HG03039 (cell line): Measurements from ENCODE around the gene CRYZL1.
A peak's percentile ranks its signal among the peaks of the same experiment; 100 is the strongest.

Experiments used
- ATAC-seq: cut with Tn5 transposase; IDR thresholded peaks from one replicate; pipeline ENCODE4 v1.9.1; 2021; ENCODE audit warnings: mild to moderate bottlenecking, moderate library complexity; ENCODE audit not compliant: unreplicated experiment

Gene CRYZL1

DNA sequence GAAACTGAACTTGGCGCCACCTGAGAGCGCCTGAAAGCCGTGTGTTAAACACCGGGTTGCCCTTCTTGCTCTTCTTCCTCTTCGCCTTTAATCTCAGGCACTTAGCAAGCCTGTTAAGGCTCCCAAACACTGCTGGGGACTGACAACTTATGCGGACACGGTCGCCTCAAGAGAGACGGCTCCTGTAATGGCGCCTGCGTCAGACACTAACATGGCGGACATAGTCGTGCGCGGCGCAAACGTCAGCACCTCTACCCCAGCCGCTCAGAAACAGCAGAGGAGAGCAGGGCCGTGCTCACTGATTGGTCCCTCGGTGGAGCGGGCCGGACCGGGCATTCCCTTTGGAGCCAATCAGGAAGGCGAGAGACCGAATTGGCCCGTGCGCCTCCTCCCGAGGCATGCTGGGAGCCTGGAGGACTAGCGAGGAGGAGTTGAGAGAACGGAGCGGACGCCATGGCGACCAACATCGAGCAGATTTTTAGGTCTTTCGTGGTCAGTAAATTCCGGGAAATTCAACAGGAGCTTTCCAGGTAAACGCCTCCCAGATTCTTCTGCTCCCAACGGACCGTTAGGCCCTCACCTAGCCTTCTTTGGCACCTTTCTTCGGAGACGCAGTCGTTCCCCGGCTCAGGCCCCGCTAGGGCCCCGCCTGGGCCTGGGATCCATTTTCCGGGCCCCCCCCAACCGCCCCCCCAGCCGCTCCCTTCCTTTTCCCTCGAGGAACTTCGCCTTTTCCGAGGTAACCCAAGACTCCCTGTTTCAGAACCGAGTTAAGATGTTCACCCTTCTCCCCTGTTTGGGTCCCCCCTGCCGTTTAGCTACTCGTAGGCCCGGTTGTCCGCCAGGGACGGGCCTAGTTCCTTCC lies 98.7 kb downstream of the CRYZL1 start, which contains the start of gene SON:
Gene SON, plus strand, starts transcription at position 399 of the 865 bp plus-strand sequence. Its CDS starts 55 bp downstream, at position 454.
- peak; percentile 93 for ATAC-seq

DNA sequence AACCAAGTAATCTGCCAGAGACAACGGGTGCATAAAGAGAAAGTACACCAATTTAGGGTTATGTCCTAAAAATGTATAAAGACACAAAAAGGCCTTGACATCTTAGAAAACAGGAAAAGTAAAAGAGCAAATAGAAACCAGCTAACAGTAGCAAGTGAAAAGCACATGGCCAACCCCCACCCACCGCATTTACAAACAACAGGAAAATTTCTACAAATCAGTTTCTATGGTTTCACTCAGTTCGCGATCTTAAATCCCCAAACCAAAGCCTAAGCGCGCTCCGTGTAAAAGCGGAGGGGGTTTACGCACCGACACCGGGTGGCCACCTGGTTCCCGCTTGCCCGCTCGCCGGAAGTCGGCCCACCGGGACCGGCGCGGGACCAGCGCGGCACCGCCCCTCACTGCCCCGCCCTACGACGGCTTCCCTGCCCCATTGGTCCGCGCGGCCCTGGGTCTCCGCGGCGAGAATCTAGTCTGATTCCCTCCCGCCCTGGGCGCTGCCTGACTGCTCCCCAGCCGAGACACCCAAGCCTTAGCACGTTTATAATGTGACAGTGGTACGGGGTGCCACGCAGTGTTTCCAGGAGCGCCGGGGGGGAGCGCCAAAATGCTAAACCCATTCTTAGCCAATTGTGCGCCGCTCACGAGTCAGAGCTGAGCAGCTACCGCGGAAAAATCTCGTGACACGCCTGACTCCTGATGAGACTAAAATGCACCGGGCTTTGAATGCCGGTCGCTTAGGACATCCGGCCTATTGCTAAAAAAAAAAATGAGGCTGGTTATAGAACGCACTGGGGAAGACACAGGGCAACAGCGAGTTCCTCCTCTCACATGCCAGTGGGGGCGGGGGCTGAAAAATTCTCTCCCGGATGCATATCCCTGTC lies 99.5 kb downstream of the CRYZL1 start, which contains the start of gene GART:
Gene GART, minus strand, starts transcription at position 362 of the 884 bp plus-strand sequence. CDS start 2,802 bp downstream, outside the sequence.
- ATAC-seq = peak; percentile 48

DNA sequence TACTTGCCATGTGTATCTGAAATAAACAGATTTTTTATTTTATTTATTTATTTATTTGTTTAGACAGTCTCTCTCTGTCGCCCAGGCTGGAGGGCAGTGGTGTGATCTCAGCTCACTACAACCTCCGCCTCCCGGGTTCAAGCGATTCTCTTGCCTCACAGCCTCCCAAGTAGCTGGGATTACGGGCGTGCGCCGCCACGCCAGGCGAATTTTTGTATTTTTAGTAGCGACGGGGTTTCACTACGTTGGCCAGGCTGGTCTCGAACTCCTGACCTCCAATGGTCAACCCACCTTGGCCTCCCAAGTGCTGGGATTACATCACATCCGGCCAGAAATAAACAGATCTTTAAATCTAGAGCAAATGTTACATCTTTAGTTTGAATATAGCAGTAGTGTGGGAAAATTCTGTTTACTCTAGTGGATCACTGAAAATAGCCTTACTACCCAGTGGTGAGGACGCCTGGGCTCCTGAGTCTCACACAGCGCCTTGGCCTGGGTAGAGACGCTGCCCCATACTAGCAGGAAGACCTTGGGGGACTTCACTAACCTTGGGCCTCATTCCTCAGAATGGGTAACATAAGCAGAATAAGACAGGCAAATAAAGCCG lies 100.3 kb downstream of the CRYZL1 start:
- no peak for ATAC-seq

DNA sequence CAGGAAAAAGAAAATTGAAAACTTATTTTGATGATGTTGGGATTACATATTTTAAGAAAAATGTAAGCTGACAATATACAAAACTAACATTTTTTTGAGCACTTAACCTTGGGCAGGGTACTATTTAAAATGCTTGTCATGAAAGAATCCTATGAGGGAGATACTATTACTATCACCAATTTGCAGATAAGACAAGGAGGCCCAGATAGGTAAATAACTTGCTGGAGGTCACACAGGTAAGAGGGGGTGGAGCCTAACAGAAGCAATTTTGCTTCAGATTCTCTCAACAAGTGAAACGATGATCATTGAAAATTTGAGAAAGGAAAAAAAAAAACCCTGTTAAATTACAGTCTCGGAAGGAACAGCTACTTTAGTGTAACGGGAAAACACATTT lies 100.8 kb downstream of the CRYZL1 start:
- ATAC-seq = no peak

DNA sequence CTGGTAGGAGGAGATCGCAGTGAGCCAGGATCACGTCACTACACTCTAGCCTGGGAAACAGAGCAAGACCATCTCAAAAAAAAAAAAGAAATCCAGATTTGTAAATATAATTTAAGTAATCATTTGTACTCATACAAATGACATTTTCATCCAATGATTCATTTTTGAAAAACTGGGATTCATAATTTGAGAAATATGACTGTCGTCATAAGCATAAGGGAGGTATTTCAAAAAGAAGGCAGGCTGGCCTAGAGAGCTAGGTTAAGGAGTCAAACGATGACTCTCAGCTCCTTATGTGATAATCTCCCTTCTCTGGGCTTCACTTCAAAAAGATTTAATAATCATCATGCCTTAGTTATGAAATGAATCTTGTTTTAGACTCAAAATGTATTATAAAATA lies 101.9 kb downstream of the CRYZL1 start:
- ATAC-seq = no peak
